ENCODE measurements around the gene USP53.

DNA sequence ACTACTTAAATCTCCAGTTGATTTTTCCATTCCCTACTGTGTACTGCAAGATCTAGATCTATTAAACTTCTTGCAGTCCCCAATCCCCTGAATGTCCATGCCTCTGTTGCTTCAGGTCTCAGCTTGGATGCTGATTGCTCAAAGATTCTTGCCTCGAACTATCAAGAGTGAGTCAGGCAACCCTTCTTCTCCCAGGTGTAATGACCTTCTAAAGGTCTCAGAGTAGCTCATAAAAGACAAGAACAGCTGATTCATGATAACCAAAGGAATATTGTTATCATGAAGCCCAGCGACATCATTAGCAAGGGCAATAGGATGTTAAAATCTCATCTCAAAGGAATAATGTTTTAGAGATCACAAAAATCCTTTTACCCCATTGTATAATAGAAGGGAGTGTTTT lies 116.2 kb downstream of the USP53 start:
- TF ChIP-seq POLR2A (IDR thresholded peaks at IDR 0.05) = no peak
- TF ChIP-seq, protein P1, sequence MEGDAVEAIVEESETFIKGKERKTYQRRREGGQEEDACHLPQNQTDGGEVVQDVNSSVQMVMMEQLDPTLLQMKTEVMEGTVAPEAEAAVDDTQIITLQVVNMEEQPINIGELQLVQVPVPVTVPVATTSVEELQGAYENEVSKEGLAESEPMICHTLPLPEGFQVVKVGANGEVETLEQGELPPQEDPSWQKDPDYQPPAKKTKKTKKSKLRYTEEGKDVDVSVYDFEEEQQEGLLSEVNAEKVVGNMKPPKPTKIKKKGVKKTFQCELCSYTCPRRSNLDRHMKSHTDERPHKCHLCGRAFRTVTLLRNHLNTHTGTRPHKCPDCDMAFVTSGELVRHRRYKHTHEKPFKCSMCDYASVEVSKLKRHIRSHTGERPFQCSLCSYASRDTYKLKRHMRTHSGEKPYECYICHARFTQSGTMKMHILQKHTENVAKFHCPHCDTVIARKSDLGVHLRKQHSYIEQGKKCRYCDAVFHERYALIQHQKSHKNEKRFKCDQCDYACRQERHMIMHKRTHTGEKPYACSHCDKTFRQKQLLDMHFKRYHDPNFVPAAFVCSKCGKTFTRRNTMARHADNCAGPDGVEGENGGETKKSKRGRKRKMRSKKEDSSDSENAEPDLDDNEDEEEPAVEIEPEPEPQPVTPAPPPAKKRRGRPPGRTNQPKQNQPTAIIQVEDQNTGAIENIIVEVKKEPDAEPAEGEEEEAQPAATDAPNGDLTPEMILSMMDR (IDR thresholded peaks at IDR 0.05) = no peak
